ENCODE measurements around the gene NR2F1-AS1. TPM values are rescaled to one million over a fixed set of nuclear protein-coding genes. Genes with fewer than 3 reads are reported as not detected.

Gene NR2F1-AS1
- total RNA-seq, 2 experiments from 2014 or later = not detected

DNA sequence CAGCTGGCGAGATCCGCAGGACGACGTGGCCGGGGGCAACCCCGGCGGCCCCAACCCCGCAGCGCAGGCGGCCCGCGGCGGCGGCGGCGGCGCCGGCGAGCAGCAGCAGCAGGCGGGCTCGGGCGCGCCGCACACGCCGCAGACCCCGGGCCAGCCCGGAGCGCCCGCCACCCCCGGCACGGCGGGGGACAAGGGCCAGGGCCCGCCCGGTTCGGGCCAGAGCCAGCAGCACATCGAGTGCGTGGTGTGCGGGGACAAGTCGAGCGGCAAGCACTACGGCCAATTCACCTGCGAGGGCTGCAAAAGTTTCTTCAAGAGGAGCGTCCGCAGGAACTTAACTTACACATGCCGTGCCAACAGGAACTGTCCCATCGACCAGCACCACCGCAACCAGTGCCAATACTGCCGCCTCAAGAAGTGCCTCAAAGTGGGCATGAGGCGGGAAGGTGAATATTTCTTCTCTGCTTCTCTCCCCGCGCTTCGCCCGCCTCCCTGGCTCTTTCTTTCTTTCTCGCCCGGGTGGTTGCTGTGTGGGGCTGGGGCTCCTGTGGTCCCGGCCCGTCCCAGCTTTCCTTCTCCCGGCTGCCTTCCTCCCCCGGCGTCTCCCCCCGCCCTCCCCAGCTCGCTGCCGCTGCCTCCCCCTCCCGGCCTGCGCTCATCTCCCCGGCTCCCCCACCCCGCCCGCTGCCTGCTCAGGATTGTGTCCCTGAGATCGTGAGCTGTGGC is 4.2 kb upstream of the NR2F1-AS1 start:
- Mint-ChIP-seq H3K4me3 (peak overlapping the region; percentile 65), H3K36me3 (ENCODE audit: low read depth) (peaks cover 8% of the 10 kb centered on the region), H3K27ac (no peak overlapping the region), H3K9me3 (peaks cover 3% of the 10 kb centered on the region), H3K27me3 (ENCODE audit: low read depth) (peaks cover 49% of the 10 kb centered on the region), H3K4me1 (ENCODE audit: low read depth) (peaks cover 35% of the 10 kb centered on the region)
- intact Hi-C loops (cut with micrococcal nuclease) = loop anchor here (2.0 to 10.0 kb wide), 3 partner anchors 14 to 1940 kb away; no protein-coding TSS in a partner anchor
- CTCF ChIA-PET = interaction anchor here (1.1 to 2.0 kb wide), 3 partner anchors 9 to 216 kb away, joined by 3 to 8 read pairs (median 7); no protein-coding TSS in a partner anchor
- DNase-seq = no peak

DNA sequence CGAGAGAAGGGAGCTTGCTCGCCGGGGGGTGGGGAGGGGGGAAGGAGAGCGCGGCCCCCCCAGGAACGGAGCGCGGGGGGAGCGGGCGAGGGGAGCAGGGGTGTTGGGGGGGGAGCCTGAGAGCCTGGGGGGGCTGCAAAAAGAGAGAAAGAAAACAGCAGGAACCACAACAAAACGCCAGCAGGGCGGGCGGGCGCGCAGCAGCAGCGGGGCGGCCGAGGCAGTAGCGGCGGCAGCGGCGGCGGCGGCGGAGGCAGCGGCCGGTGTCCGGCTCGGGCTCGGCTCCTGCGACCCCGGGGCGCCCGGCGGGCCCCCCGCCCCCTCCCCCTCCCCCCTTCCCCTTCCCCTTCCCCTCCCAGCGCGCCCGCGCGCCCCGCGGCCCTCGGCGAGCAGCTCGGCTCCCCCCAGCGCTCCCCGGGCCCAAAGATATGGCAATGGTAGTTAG is 3.6 kb upstream of the NR2F1-AS1 start:
- no peak for DNase-seq
- CTCF ChIA-PET = interaction anchor here (1.1 kb wide), 1 partner anchor 217 kb away, joined by 3 read pairs; no protein-coding TSS in a partner anchor
- Mint-ChIP-seq H3K4me3 (peak overlapping the region; percentile 32), H3K4me1 (ENCODE audit: low read depth) (peaks cover 36% of the 10 kb centered on the region), H3K27me3 (ENCODE audit: low read depth) (peaks cover 48% of the 10 kb centered on the region), H3K27ac (no peak overlapping the region), H3K36me3 (ENCODE audit: low read depth) (peaks cover 8% of the 10 kb centered on the region), H3K9me3 (peaks cover 3% of the 10 kb centered on the region)
- intact Hi-C loops (cut with micrococcal nuclease) = loop anchor here (2.0 to 10.0 kb wide), 7 partner anchors 14 to 1940 kb away; partner anchors contain the start of genes KIAA0825 and SLF1

DNA sequence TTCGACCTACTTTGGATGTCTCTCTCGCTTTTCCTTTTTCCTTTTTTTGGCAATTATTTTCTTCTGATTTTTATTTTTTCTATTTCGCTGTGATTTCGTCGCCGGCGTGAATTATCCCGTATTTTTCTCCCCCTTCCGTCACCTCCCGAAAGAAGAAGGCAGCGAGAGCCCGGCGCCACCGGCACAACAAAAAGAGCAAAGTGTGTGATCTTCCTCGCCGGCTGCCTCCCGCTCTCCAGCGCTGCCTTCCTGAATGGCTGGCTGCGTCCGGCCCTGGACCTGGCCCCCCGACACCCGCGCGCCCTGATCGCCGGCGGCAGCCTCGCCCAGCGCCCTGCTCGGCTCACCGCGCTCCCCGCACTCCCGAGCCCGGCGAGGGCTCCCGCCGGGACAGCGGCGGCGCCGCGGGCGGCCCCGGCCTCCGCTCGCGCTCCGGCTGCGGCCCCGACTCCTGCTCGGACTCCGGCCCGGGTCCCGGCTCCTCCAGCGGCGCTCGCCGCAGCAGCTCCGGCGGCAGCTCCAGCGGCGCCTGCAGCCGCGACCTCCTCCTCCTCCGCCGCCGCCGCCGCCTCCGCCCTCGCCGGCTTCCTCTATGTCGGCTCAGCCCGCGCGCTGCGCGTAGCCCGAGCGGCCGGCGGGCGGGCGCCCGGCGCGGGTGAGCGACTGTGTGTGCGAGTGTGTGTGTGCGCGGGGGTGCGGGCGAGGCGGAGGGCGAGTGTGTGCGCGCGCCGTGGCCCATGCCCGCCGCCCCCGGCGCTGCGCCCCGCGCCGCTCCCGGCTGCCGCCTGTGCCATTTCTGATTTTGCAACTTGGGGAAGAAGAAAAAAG is 3.0 kb upstream of the NR2F1-AS1 start:
- no peak for DNase-seq
- Mint-ChIP-seq H3K4me3 (peak overlapping the region; percentile 54), H3K36me3 (ENCODE audit: low read depth) (peaks cover 8% of the 10 kb centered on the region), H3K27ac (no peak overlapping the region), H3K4me1 (ENCODE audit: low read depth) (peaks cover 36% of the 10 kb centered on the region), H3K27me3 (ENCODE audit: low read depth) (peaks cover 44% of the 10 kb centered on the region), H3K9me3 (peaks cover 3% of the 10 kb centered on the region)
- intact Hi-C loops (cut with micrococcal nuclease) = loop anchor here (2.0 to 10.0 kb wide), 7 partner anchors 13 to 1939 kb away; partner anchors contain the start of genes KIAA0825 and SLF1
- CTCF ChIA-PET = interaction anchor here (0.6 to 2.0 kb wide), 6 partner anchors 8 to 219 kb away, joined by 3 to 11 read pairs (median 4); no protein-coding TSS in a partner anchor

DNA sequence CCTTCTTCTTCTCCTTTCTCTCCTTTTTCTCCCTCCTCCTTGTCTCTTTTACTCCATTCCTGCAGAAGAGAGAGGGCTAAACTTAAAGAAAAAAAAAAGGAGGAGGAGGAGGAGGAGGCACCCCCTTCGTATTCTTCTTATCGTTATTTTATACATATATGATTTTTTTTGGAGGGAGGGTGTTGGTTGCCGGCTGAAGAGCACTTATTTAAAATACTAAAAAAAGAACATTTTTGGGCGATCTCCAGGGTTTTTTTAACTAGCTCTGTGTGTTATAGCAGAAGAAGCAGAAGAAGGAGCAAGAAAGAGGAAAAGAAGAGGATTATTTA is 2.4 kb upstream of the NR2F1-AS1 start:
- H3K27me3 Mint-ChIP-seq (ENCODE audit: low read depth) = peaks cover 44% of the 10 kb centered on the region
- no peak overlapping the region for H3K27ac Mint-ChIP-seq
- intact Hi-C loops (cut with micrococcal nuclease) = loop anchor here (5.0 to 10.0 kb wide), 6 partner anchors 39 to 1939 kb away; partner anchors contain the start of genes KIAA0825 and SLF1
- H3K4me1 Mint-ChIP-seq (ENCODE audit: low read depth) = peaks cover 32% of the 10 kb centered on the region
- peak overlapping the region; percentile 54 for H3K4me3 Mint-ChIP-seq
- H3K9me3 Mint-ChIP-seq = peaks cover 1% of the 10 kb centered on the region
- CTCF ChIA-PET = interaction anchor here (0.6 to 2.0 kb wide), 5 partner anchors 8 to 220 kb away, joined by 3 to 11 read pairs (median 4); no protein-coding TSS in a partner anchor
- H3K36me3 Mint-ChIP-seq (ENCODE audit: low read depth) = peaks cover 5% of the 10 kb centered on the region
- no peak for DNase-seq

GRCh38 chr5:93582677-93583438 is 1.8 kb upstream of the NR2F1-AS1 start, which contains the start of gene NR2F1:
NR2F1 (plus strand) TSS chr5:93583222; CDS start chr5:93585024, 1,802 bp downstream.
- H3K27ac Mint-ChIP-seq = no peak within 1 kb of the TSS

DNA sequence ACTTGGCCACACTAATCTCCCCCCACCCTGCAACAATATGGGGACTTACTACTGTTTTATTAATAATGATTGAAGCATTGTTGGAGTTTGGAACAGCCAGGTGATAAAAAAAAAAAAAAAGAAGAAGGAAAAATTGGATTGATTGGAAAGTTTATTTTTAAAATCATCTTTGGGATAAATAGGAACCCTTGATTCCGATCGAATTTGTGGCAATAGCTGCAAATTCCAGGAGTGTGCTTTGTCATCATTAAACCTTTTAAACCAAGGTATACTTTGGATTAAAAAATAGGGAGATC is 1.1 kb upstream of the NR2F1-AS1 start:
- H3K27ac Mint-ChIP-seq = no peak overlapping the region
- H3K9me3 Mint-ChIP-seq = no peaks in the 10 kb centered on the region
- intact Hi-C loops (cut with micrococcal nuclease) = loop anchor here (5.0 to 10.0 kb wide), 6 partner anchors 40 to 1937 kb away; partner anchors contain the start of genes KIAA0825 and SLF1
- no peaks in the 10 kb centered on the region for H3K36me3 Mint-ChIP-seq (ENCODE audit: low read depth)
- DNase-seq = no peak
- CTCF ChIA-PET = interaction anchor here (0.9 to 2.0 kb wide), 3 partner anchors 11 to 219 kb away, joined by 3 to 11 read pairs (median 7); no protein-coding TSS in a partner anchor
- peaks cover 46% of the 10 kb centered on the region for H3K27me3 Mint-ChIP-seq (ENCODE audit: low read depth)
- H3K4me3 Mint-ChIP-seq = no peak overlapping the region
- peaks cover 21% of the 10 kb centered on the region for H3K4me1 Mint-ChIP-seq (ENCODE audit: low read depth)

More at GRCh38 chr5:93582677-93583438, 1.8 kb upstream of the NR2F1-AS1 start, which contains the start of gene NR2F1:
- Mint-ChIP-seq H3K4me3 (peak within 1 kb of the TSS; percentile 54), H3K27me3 (ENCODE audit: low read depth) (peaks cover 46% of the 10 kb centered on the region), H3K36me3 (ENCODE audit: low read depth) (peaks cover 5% of the 10 kb centered on the region), H3K4me1 (ENCODE audit: low read depth) (peaks cover 28% of the 10 kb centered on the region), H3K9me3 (peaks cover 1% of the 10 kb centered on the region)
- intact Hi-C loops (cut with micrococcal nuclease) = loop anchor here (5.0 to 10.0 kb wide), 6 partner anchors 39 to 1938 kb away; partner anchors contain the start of genes KIAA0825 and SLF1
- CTCF ChIA-PET = interaction anchor here (0.7 to 2.0 kb wide), 4 partner anchors 12 to 218 kb away, joined by 3 to 11 read pairs (median 5); no protein-coding TSS in a partner anchor
- DNase-seq = no peak

- Mint-ChIP-seq H3K4me3 (no peak overlapping the region), H3K27me3 (ENCODE audit: low read depth) (peaks cover 49% of the 10 kb centered on the region), H3K4me1 (ENCODE audit: low read depth) (peaks cover 12% of the 10 kb centered on the region), H3K27ac (no peak overlapping the region), H3K9me3 (no peaks in the 10 kb centered on the region), H3K36me3 (ENCODE audit: low read depth) (no peaks in the 10 kb centered on the region)
- intact Hi-C loops (cut with micrococcal nuclease) = loop anchor here (1.0 to 10.0 kb wide), 8 partner anchors 8 to 1935 kb away; partner anchors contain the start of genes KIAA0825 and SLF1
- DNase-seq = no peak
- CTCF ChIA-PET = interaction anchor here (1.0 kb wide), 1 partner anchor 221 kb away, joined by 3 read pairs; no protein-coding TSS in a partner anchor
Observed at GRCh38 chr5:93580063-93580926, 724 bp downstream of the NR2F1-AS1 start.

DNA sequence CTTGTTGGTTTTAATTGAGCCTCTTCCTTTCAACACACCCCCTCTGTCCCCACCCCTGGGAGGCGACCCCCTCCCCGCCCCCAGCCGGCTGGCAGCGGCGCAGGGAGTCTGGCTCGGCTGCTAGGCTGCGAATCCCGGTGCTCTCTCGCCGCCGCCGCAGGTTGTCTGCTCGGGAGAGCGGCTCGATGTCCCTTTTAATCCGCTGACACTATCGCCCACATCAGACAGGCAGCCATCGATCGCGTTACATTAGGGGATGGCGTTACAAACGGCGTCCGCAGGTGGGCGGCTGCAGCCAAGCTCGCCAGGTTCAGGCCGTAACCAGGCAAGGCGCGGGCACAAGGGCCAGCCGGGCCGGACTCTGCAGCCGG is 1.3 kb downstream of the NR2F1-AS1 start:
- H3K4me1 Mint-ChIP-seq (ENCODE audit: low read depth) = peaks cover 12% of the 10 kb centered on the region
- H3K27ac Mint-ChIP-seq = no peak overlapping the region
- intact Hi-C loops (cut with micrococcal nuclease) = loop anchor here (1.0 to 10.0 kb wide), 8 partner anchors 7 to 1935 kb away; partner anchors contain the start of genes KIAA0825 and SLF1
- no peaks in the 10 kb centered on the region for H3K36me3 Mint-ChIP-seq (ENCODE audit: low read depth)
- no peaks in the 10 kb centered on the region for H3K9me3 Mint-ChIP-seq
- no peak overlapping the region for H3K4me3 Mint-ChIP-seq
- DNase-seq = no peak
- CTCF ChIA-PET = interaction anchor here (0.6 kb wide), 1 partner anchor 1879 kb away, joined by 4 read pairs; no protein-coding TSS in a partner anchor
- peaks cover 54% of the 10 kb centered on the region for H3K27me3 Mint-ChIP-seq (ENCODE audit: low read depth)

DNA sequence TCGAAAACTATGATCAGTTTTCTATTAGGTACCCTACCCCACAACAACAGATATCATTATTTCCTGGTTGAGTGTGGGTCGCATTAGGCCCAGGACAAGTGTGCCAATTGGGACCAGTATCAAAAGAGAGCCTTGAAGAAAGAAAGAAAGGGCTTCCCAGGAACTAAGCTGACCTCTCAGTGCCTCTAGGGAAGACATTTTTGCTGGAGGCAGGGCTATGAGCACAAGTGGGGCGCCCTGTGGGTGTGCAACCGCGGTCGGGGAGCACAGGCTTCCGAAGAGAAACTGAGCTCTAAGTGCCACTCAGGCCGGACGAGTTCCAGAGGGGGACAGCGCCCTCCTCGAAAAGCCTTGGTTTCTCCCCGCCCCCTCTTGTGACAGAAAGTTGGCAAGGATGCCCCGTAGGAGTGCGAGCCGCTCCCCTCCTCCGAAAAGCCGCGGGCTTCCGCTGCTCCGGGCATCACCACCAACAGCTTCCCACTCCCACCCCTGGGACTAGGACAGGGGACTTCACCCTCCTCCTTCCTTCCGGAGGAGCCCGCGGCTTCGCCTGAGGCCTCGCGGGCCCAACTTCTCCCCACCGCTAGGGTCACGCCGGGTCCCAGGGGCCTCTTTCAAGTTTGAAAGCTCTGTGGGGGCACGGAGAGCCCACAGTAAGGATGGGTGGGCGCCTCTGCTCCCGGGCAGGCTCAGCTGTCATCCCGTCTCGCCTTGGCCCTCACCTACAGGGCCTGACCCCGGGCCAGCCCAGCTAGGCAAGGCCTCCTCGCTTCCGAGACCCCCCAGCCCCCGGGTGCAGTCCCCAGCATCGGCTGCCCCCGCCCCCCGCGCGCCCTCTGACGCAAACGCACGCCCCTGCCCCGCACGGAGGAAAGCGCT is 2.0 kb downstream of the NR2F1-AS1 start:
- CTCF ChIA-PET = interaction anchor here (0.6 kb wide), 1 partner anchor 1879 kb away, joined by 4 read pairs; no protein-coding TSS in a partner anchor

More for the DNA sequence above, 2.0 kb downstream of the NR2F1-AS1 start:
- no peaks in the 10 kb centered on the region for H3K36me3 Mint-ChIP-seq (ENCODE audit: low read depth)
- H3K27ac Mint-ChIP-seq = no peak overlapping the region
- H3K4me1 Mint-ChIP-seq (ENCODE audit: low read depth) = peaks cover 12% of the 10 kb centered on the region
- intact Hi-C loops (cut with micrococcal nuclease) = no loop called here
- H3K27me3 Mint-ChIP-seq (ENCODE audit: low read depth) = peaks cover 59% of the 10 kb centered on the region
- peak; percentile 43 for DNase-seq
- H3K4me3 Mint-ChIP-seq = no peak overlapping the region
- no peaks in the 10 kb centered on the region for H3K9me3 Mint-ChIP-seq

Data from activated naive CD4-positive, alpha-beta T cell treated with anti-CD3 and anti-CD28 coated beads for 36 hours (primary cell).